Psoas muscle (tissue), 8 donors: ENCODE results near the gene GNB1L. TPM values are rescaled to one million over a fixed set of nuclear protein-coding genes. Genes with fewer than 3 reads are reported as not detected.
A peak's percentile ranks its signal among the peaks of the same experiment; 100 is the strongest.

Experiments used
- ATAC-seq, 4 donors: fragments of 200-7000 bp; cut with Tn5 transposase; one replicate each; pipeline ENCODE4 v1.9.1; 2020; ENCODE audit warnings: moderate library complexity in 3 of 4, mild to moderate bottlenecking in 2 of 4
- DNase-seq, 2 donors: peaks; one replicate each; pipeline ENCODE4 v3.0.0-alpha.2; 2020
- H3K27ac ChIP-seq: fragments of 200-600 bp; one replicate; pipeline ENCODE4 v1.8.0; 2022
- H3K27me3 ChIP-seq, 3 donors: fragments of 200-600 bp in 1 of 3; one replicate each; pipeline versions ENCODE4 v1.6.1 to v1.8.0; 2013 to 2022; ENCODE audit warnings: low read length in 2 of 3, mild to moderate bottlenecking in 2 of 3, moderate library complexity in 1 of 3; ENCODE audit not compliant: insufficient read depth in 3 of 3
- H3K36me3 ChIP-seq, 2 donors: fragments of 200-600 bp in 1 of 2; one replicate each; pipeline versions ENCODE4 v1.6.1 to v1.8.0; 2013 to 2022; ENCODE audit warnings: low read depth in 1 of 2, mild to moderate bottlenecking in 1 of 2, moderate library complexity in 1 of 2; ENCODE audit not compliant: insufficient read depth in 1 of 2
- H3K4me1 ChIP-seq: fragments of 200-600 bp; one replicate; pipeline ENCODE4 v1.8.0; 2022
- H3K4me3 ChIP-seq: fragments of 200-600 bp; one replicate; pipeline ENCODE4 v1.8.0; 2022; ENCODE audit warnings: mild to moderate bottlenecking
- H3K9me3 ChIP-seq: fragments of 200-600 bp; one replicate; pipeline ENCODE4 v1.8.0; 2022
- WGBS, 3 donors: extraction: QIAGEN DNeasy Blood & Tissue Kit; methylation state at CpG; one replicate each; pipeline versions ENCODE4 v1.1.6 to v1.1.7; 2013; 5-methylcytosine and 5-hydroxymethylcytosine counted together
- intact Hi-C, 2 donors: fragments of 100-400 bp; cut with DNase I; formaldehyde crosslinking; loops; one replicate each; pipeline versions ENCODE4 v1.11.0 to v1.14.2; 2022
- polyA plus RNA-seq, 3 donors: library from polyadenylated mRNA; stranded (reverse); fragments of 200-250 nt; gene quantifications; one replicate each; pipeline ENCODE4 v1.2.3, GENCODE V29; 2013
- total RNA-seq, 4 donors: library from RNA; stranded (reverse); fragmentation: NEBNext Ultra II Directional in 2 of 4; extraction: Animal tissue kit (Norgen Biotek cat#: 25700) in 2 of 4; gene quantifications; one replicate each; pipeline versions ENCODE4 v1.2.1 to v1.2.4, GENCODE V29; 2021 to 2023
- TF ChIP-seq, protein P1 (sequence below): fragments of 200-600 bp; IDR thresholded peaks from one replicate; pipeline ENCODE4 v1.8.0; 2022; ENCODE audit warnings: antibody characterized with exemption
- donor health status: healthy with polysubstance abuse.
- donor health status: DM: no; HTN: no; CAD: no; lungs with moderate emphysema.
- donor health status: Bipolar disorder and iron deficiency.
- donor health status: healthy.
- donor health status: DM: yes; HTN: yes; CAD: no.
- donor health status: DM: no; HTN: no; CAD: no.
- donor health status: DM: no; HTN: no; CAD: no.
- donor health status: DM: yes; HTN: yes; CAD: no.

Gene GNB1L
- total and polyA plus RNA-seq, 7 donors, result 1.5 to 7.6 (median 3.3) TPM

DNA sequence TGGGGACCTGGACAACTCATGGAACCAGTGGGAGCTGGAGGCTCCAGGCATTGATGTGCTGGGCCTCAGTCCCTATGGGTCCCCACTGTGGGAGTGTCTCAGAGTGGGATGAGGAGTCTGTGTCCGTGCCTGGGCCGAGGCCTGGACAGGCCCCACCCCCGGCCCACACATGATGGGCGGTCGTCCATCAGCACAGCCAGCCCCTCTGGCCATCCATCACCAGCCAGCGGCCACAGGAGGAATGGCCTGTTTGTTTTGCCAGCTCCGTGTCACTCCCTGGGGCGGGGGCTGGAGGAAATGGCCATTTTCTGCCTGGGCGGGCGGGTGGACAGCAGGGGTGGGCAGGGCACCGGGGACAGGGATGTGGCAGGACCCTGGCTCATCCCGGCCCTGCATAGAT is 107.1 kb downstream of the GNB1L start:
- no peak overlapping the region for H3K4me3 ChIP-seq
- no peaks in the 10 kb centered on the region for H3K27me3 ChIP-seq
- intact Hi-C loops, result loop anchor here in 1 of 2 donors (5.0 kb wide), 1 partner anchor 50 kb away; no protein-coding TSS in a partner anchor
- no peaks in the 10 kb centered on the region for H3K36me3 ChIP-seq
- ATAC-seq (no peak), DNase-seq (no peak)
- peaks cover 35% of the 10 kb centered on the region for H3K4me1 ChIP-seq
- WGBS, 3 donors, result 86 to 90% (median 87%) methylated on average over 12 of the region's 12 CpGs
- no peak overlapping the region for H3K27ac ChIP-seq
- H3K9me3 ChIP-seq, result no peaks in the 10 kb centered on the region
- TF ChIP-seq, protein P1, sequence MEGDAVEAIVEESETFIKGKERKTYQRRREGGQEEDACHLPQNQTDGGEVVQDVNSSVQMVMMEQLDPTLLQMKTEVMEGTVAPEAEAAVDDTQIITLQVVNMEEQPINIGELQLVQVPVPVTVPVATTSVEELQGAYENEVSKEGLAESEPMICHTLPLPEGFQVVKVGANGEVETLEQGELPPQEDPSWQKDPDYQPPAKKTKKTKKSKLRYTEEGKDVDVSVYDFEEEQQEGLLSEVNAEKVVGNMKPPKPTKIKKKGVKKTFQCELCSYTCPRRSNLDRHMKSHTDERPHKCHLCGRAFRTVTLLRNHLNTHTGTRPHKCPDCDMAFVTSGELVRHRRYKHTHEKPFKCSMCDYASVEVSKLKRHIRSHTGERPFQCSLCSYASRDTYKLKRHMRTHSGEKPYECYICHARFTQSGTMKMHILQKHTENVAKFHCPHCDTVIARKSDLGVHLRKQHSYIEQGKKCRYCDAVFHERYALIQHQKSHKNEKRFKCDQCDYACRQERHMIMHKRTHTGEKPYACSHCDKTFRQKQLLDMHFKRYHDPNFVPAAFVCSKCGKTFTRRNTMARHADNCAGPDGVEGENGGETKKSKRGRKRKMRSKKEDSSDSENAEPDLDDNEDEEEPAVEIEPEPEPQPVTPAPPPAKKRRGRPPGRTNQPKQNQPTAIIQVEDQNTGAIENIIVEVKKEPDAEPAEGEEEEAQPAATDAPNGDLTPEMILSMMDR, result no peak

DNA sequence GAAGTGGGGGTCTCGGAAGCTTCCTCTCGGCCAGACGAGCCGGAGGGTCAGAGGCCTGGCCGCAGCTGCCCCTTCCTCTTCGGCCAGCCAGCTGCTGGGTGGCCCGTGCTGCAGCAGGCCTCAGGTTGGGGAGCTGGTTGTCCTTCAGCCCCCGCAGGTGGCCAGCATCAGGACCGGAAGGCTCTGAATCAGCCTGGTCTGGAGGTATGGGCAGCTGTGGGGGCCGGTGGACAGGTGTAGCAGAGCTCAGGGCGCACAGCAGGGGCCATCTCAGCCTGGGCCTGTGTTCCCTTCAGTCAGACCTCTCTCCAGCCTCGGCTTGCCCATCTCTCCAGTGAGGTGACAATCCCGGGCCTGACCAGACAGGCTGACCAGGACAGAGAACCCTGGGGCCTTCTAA is 107.9 kb downstream of the GNB1L start:
- TF ChIP-seq, protein P1, result no peak
- DNase-seq (no peak), ATAC-seq (no peak)
- H3K9me3 ChIP-seq, result no peaks in the 10 kb centered on the region
- H3K27me3 ChIP-seq, result no peaks in the 10 kb centered on the region
- peaks cover 35% of the 10 kb centered on the region for H3K4me1 ChIP-seq
- 91 to 93% (median 91%) methylated on average over 13 of the region's 13 CpGs for WGBS, 3 donors
- no peaks in the 10 kb centered on the region for H3K36me3 ChIP-seq
- intact Hi-C loops, result loop anchor here in 1 of 2 donors (5.0 kb wide), 1 partner anchor 51 kb away; no protein-coding TSS in a partner anchor
- peak overlapping the region; percentile 30 for H3K27ac ChIP-seq
- H3K4me3 ChIP-seq, result no peak overlapping the region

DNA sequence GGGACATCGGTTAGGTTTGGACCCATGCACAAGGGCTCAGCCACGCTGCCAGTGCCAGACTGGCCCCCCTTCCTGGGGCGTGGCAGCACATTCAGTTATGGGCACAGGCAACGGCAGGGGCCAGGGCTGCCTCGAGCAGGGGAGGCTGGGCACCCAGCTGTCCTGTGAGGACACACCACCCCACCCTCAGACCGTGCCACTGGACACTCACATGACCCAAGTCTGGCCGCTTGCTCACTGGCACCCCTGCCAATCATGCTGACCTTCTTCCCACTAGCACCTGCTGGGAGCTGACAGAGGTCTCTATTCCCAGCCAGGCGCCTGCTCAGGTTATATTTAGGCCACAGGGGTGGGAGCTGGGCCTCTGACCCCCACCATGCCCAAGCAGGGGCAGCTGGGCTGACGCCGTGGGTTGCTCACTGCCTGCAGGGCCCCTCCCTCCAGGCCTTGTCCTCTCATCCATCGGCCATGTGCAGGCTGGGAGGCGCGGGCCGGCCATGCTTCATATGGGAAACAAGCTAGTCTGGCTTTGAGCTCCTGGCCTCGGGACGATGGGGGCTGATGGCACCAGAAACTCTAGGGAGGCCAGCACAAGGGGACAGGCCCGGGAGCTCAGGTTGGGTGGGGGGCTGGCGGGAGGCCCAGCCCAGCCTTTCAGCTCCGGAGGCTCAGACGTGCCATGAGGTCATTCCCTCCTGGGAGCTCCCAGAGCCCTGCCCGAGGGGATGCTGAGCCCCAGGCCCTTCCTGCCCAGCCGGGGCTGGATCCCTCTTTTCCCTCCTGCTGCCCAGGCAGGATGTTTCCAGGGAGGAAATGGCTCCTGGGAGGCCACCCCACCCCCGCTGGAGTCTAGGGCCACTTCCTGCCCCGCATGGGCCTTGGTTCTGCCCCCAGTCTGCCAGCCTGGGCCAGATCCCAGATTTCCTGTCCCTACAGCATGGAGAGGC is 109.2 kb downstream of the GNB1L start:
- peaks cover 35% of the 10 kb centered on the region for H3K4me1 ChIP-seq
- intact Hi-C loops, result loop anchor here in 1 of 2 donors (5.0 kb wide), 1 partner anchor 52 kb away; no protein-coding TSS in a partner anchor
- peak; percentile 91 to 98 for DNase-seq
- H3K27ac ChIP-seq, result peak overlapping the region; percentile 89
- H3K4me3 ChIP-seq, result no peak overlapping the region
- no peaks in the 10 kb centered on the region for H3K36me3 ChIP-seq
- WGBS, 3 donors, result 19 to 28% (median 22%) methylated on average over 23 to 24 of the region's 24 CpGs
- no peaks in the 10 kb centered on the region for H3K27me3 ChIP-seq
- TF ChIP-seq, protein P1, result no peak
- no peaks in the 10 kb centered on the region for H3K9me3 ChIP-seq
- peak; percentile 92 to 94 (median 92) for ATAC-seq

DNA sequence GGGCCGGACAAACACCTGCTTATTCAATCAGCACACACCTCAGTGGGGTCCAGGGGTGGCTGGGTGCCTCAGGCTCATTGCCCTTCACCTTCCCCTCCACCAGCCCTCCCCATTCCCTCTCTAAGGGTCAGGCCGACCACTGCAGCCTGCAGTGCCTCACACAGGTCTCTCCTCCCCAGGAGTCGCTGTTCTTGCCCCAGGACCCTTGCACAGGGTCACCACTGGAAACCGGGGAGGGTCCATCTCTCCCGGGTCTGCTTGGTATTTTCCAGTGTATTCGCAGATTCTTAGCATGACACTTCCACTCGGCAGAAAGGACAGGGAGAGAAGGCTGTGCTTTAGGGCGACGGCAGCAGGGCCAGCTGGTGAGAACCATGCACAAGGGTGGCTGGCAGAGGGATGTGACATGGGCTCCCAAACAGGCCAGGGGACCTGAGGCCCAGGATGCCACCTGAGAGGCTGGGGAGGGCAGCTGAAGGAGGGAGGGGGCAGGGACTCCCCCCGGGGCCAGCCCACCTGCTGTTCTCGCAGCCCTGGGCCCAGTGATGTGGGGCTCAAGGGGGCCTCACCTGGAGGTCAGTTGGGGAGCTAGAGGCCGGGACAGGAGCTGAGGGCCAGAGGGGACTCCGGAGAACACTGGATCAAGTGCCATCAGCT is 110.2 kb downstream of the GNB1L start:
- no peak for DNase-seq
- 60 to 64% (median 61%) methylated on average over 13 of the region's 13 CpGs for WGBS, 3 donors
- H3K27ac ChIP-seq, result peak overlapping the region; percentile 89

More for the DNA sequence above, 110.2 kb downstream of the GNB1L start:
- Histone ChIP-seq H3K4me3 (no peak overlapping the region), H3K4me1 (peaks cover 27% of the 10 kb centered on the region), H3K9me3 (no peaks in the 10 kb centered on the region), H3K36me3 (no peaks in the 10 kb centered on the region), H3K27me3 (no peaks in the 10 kb centered on the region)
- intact Hi-C loops, result loop anchor here in 1 of 2 donors (5.0 kb wide), 1 partner anchor 53 kb away; no protein-coding TSS in a partner anchor
- TF ChIP-seq, protein P1, result no peak
- peak in 1 of 4 donors; percentile 1 for ATAC-seq
